Kidney (tissue), 14 donors: ENCODE data around the gene FFAR4. TPM values are rescaled to one million over a fixed set of nuclear protein-coding genes. Genes with fewer than 3 reads are reported as not detected.

Experiments
- DNase-seq, 5 donors: peaks; one replicate each; pipeline ENCODE4 v3.0.0-alpha.2; 2013 to 2020
- FAIRE-seq: peaks from 2 replicates; lab custom pipeline; 2012; peaks lifted over from hg19 to GRCh38; lab: Jason Lieb, UNC
- H3K27ac ChIP-seq, 2 donors: one replicate each; pipeline ENCODE4 v1.7.0; 2013; ENCODE audit warnings: low read depth in 2 of 2, low read length in 2 of 2, inconsistent platforms in 1 of 2
- H3K27me3 ChIP-seq: one replicate; pipeline ENCODE4 v1.7.1; 2013; ENCODE audit warnings: low read length, inconsistent platforms; ENCODE audit not compliant: control insufficient read depth, insufficient read depth
- H3K36me3 ChIP-seq, 3 donors: one replicate each; pipeline versions ENCODE4 v1.7.0 to v1.7.1; 2013; ENCODE audit warnings: low read length in 3 of 3, control low read depth in 1 of 3, inconsistent platforms in 1 of 3; ENCODE audit not compliant: insufficient read depth in 3 of 3, control insufficient read depth in 2 of 3
- H3K4me1 ChIP-seq, 3 donors: one replicate each; pipeline versions ENCODE4 v1.7.0 to v1.7.1; 2013; ENCODE audit warnings: low read length in 3 of 3, inconsistent platforms in 1 of 3, low read depth in 1 of 3; ENCODE audit not compliant: control insufficient read depth in 2 of 3, insufficient read depth in 2 of 3
- H3K4me3 ChIP-seq, 3 donors: one replicate each; pipeline versions ENCODE4 v1.7.0 to v1.8.1; 2013; ENCODE audit warnings: low read length in 3 of 3, control low read depth in 1 of 3, inconsistent platforms in 1 of 3
- H3K9ac ChIP-seq, 3 donors: one replicate each; pipeline versions ENCODE4 v1.7.0 to v1.7.1; 2013; ENCODE audit warnings: low read length in 3 of 3, control low read depth in 1 of 3, inconsistent platforms in 1 of 3
- H3K9me3 ChIP-seq, 3 donors: one replicate each; pipeline versions ENCODE4 v1.7.0 to v1.7.1; 2013; ENCODE audit warnings: low read length in 3 of 3, control low read depth in 1 of 3, inconsistent platforms in 1 of 3; ENCODE audit not compliant: control insufficient read depth in 2 of 3, insufficient read depth in 1 of 3
- intact Hi-C: fragments of 100-400 bp; cut with DNase I; formaldehyde crosslinking; loops from one replicate; pipeline ENCODE4 v1.11.1; 2022
- polyA plus RNA-seq: library from polyadenylated mRNA; stranded (reverse); fragments of 350-450 nt; fragmentation: Illumina TruSeq; extraction: RNeasy Lipid Tissue Mini Kit (QIAGEN cat#74804); gene quantifications from one replicate; pipeline ENCODE4 v1.2.3, GENCODE V29; 2014; ENCODE audit warnings: low read depth, low replicate concordance; ENCODE audit not compliant: insufficient read depth
- total RNA-seq: library from RNA; stranded (reverse); fragmentation: NEBNext Ultra II Directional; extraction: Animal tissue kit (Norgen Biotek cat#: 25700); gene quantifications from one replicate; pipeline ENCODE4 v1.2.1, GENCODE V29; 2021
- TF ChIP-seq, protein P1 (sequence below): IDR thresholded peaks from 3 replicates; pipeline ENCODE4 v1.5.1; 2012; ENCODE audit warnings: mild to moderate bottlenecking, moderate library complexity, borderline replicate concordance; ENCODE audit not compliant: insufficient read depth; ENCODE audit errors: extremely low read depth
- donor health status: control.
- donor health status: control.
- donor health status: control.
- donor health status: control.
- donor health status: control.
- donor health status: DM: yes; HTN: yes; CAD: no.
- donor health status: Normal renal cell carcinoma (clear cell type).

FFAR4 gene
- total and polyA plus RNA-seq, 2 donors from 2014 or later = 0.11 to 1.0 TPM

- H3K9me3 ChIP-seq = peaks cover 0 to 6% (median 0%) of the 10 kb centered on the region in 3 donors
- TF ChIP-seq, protein P1, sequence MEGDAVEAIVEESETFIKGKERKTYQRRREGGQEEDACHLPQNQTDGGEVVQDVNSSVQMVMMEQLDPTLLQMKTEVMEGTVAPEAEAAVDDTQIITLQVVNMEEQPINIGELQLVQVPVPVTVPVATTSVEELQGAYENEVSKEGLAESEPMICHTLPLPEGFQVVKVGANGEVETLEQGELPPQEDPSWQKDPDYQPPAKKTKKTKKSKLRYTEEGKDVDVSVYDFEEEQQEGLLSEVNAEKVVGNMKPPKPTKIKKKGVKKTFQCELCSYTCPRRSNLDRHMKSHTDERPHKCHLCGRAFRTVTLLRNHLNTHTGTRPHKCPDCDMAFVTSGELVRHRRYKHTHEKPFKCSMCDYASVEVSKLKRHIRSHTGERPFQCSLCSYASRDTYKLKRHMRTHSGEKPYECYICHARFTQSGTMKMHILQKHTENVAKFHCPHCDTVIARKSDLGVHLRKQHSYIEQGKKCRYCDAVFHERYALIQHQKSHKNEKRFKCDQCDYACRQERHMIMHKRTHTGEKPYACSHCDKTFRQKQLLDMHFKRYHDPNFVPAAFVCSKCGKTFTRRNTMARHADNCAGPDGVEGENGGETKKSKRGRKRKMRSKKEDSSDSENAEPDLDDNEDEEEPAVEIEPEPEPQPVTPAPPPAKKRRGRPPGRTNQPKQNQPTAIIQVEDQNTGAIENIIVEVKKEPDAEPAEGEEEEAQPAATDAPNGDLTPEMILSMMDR = no peak
- no peaks in the 10 kb centered on the region for H3K36me3 ChIP-seq
- no peak overlapping the region for H3K9ac ChIP-seq
- DNase-seq = no peak
- H3K4me1 ChIP-seq = no peaks in the 10 kb centered on the region
- H3K4me3 ChIP-seq = no peak overlapping the region
- FAIRE-seq = no peak
- H3K27me3 ChIP-seq = no peaks in the 10 kb centered on the region
- H3K27ac ChIP-seq = no peak overlapping the region
- intact Hi-C loops = no loop called here
These were observed 11.1 kb downstream of the FFAR4 start for GRCh38 chr10:93577565-93577964.

- intact Hi-C loops = no loop called here
- Histone ChIP-seq H3K4me1 (no peaks in the 10 kb centered on the region), H3K4me3 (no peak overlapping the region), H3K9me3 (peaks cover 0 to 6% (median 0%) of the 10 kb centered on the region in 3 donors), H3K9ac (no peak overlapping the region), H3K27me3 (no peaks in the 10 kb centered on the region), H3K27ac (no peak overlapping the region), H3K36me3 (no peaks in the 10 kb centered on the region)
- DNase-seq (no peak), FAIRE-seq (no peak)
- TF ChIP-seq, protein P1 = no peak
These were observed 12.6 kb downstream of the FFAR4 start for GRCh38 chr10:93579089-93579488.

DNA sequence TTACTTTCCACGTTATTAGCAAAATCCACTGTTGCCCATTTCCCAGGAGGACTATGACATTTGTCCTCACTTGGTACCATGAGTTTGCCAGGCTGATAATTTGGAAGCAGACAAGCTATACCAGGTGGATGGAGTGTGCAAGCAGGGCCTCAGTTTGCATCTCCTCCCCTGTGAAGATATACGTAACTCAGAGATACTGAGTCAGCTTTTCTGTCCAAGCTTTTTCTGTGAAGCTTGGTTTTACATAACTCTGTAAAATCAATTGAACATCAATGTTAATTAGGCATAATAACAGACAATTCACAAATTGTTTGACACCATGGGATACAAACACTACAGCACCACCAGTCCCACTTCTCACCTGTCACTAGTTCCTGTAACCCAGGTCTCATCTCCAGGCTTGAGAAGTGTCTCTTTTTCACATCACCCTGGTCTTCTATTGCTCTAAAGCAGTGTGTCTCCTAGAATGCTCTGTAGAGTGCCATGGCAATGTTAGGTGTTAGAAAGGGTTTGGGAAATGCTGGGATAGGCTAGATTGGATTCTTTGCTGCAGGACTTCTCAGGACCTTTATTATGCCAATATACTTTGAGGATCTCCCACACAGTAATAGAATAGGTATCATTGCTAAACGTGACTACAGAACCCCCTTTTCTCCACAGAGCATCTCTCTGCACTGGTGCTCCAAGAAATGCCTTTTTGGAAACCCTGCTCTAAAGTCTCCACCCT, 13.7 kb downstream of the FFAR4 start:
- intact Hi-C loops = no loop called here
- no peaks in the 10 kb centered on the region for H3K4me1 ChIP-seq
- H3K36me3 ChIP-seq = no peaks in the 10 kb centered on the region
- DNase-seq (no peak), FAIRE-seq (no peak)
- no peak overlapping the region for H3K9ac ChIP-seq
- H3K27ac ChIP-seq = no peak overlapping the region
- H3K27me3 ChIP-seq = no peaks in the 10 kb centered on the region
- TF ChIP-seq, protein P1 = no peak
- no peak overlapping the region for H3K4me3 ChIP-seq
- peaks cover 0 to 6% (median 0%) of the 10 kb centered on the region in 3 donors for H3K9me3 ChIP-seq
